ACHN (cell line): ENCODE measurements around the gene MTMR1.

ENCODE experiments used
- DNase-seq: peaks from one replicate; pipeline ENCODE4 v3.0.0-alpha.2; 2015
- in situ Hi-C: cut with HindIII; loops from 2 replicates; pipeline ENCODE4 v1.10.0; 2017; ENCODE audit warnings: low sequenced_read_pairs, low pct_ligation_motif_present, low pct_unique_long_range_greater_than_20kb

MTMR1 gene

GRCh38 chrX:150693725-150694574 lies 754 bp downstream of the MTMR1 start:
- in situ Hi-C loops, result no loop called here
- peak; percentile 35 for DNase-seq

- in situ Hi-C loops, result no loop called here
These were observed 1.7 kb downstream of the MTMR1 start for GRCh38 chrX:150694738-150695410.

GRCh38 chrX:150696331-150696730 lies 3.1 kb downstream of the MTMR1 start:
- DNase-seq, result no peak
- in situ Hi-C loops, result no loop called here

More at GRCh38 chrX:150694738-150695410, 1.7 kb downstream of the MTMR1 start:
- DNase-seq, result no peak

- DNase-seq, result no peak
- in situ Hi-C loops, result no loop called here
These were observed 3.7 kb downstream of the MTMR1 start for GRCh38 chrX:150696866-150697265.

- in situ Hi-C loops, result no loop called here
- no peak for DNase-seq
These were observed 4.4 kb downstream of the MTMR1 start for GRCh38 chrX:150697641-150698040.

- in situ Hi-C loops, result no loop called here
- no peak for DNase-seq
These were observed 5.8 kb downstream of the MTMR1 start for GRCh38 chrX:150698981-150699380.

- no peak for DNase-seq
- in situ Hi-C loops, result no loop called here
These were observed 6.9 kb downstream of the MTMR1 start for GRCh38 chrX:150700107-150700506.

- in situ Hi-C loops, result no loop called here
These were observed 8.2 kb downstream of the MTMR1 start for GRCh38 chrX:150701377-150701776.

GRCh38 chrX:150702966-150703694 lies 9.9 kb downstream of the MTMR1 start:
- in situ Hi-C loops, result no loop called here
- DNase-seq, result no peak

More at GRCh38 chrX:150701377-150701776, 8.2 kb downstream of the MTMR1 start:
- no peak for DNase-seq

GRCh38 chrX:150703695-150703974 lies 10.4 kb downstream of the MTMR1 start:
- no peak for DNase-seq
- in situ Hi-C loops, result no loop called here

GRCh38 chrX:150704030-150704613 lies 10.9 kb downstream of the MTMR1 start:
- in situ Hi-C loops, result no loop called here
- DNase-seq, result no peak

GRCh38 chrX:150712619-150713018 lies 19.4 kb downstream of the MTMR1 start:
- DNase-seq, result no peak
- in situ Hi-C loops, result no loop called here

GRCh38 chrX:150715184-150715583 lies 22.0 kb downstream of the MTMR1 start:
- no peak for DNase-seq
- in situ Hi-C loops, result no loop called here

- in situ Hi-C loops, result no loop called here
- no peak for DNase-seq
These were observed 26.4 kb downstream of the MTMR1 start for GRCh38 chrX:150719621-150720020.

- in situ Hi-C loops, result no loop called here
- no peak for DNase-seq
These were observed 36.8 kb downstream of the MTMR1 start for GRCh38 chrX:150729956-150730355.

- in situ Hi-C loops, result no loop called here
- no peak for DNase-seq
These were observed 37.5 kb downstream of the MTMR1 start for GRCh38 chrX:150730719-150731118.

GRCh38 chrX:150731795-150732194 lies 38.6 kb downstream of the MTMR1 start:
- no peak for DNase-seq
- in situ Hi-C loops, result no loop called here

- in situ Hi-C loops, result no loop called here
- no peak for DNase-seq
These were observed 43.3 kb downstream of the MTMR1 start for GRCh38 chrX:150736475-150736874.

- in situ Hi-C loops, result loop anchor here (25.0 kb wide), 1 partner anchor 335 kb away; no protein-coding TSS in a partner anchor
These were observed 58.9 kb downstream of the MTMR1 start for GRCh38 chrX:150752124-150752523.

More at GRCh38 chrX:150752124-150752523, 58.9 kb downstream of the MTMR1 start:
- no peak for DNase-seq
